ENCODE measurements around the gene HNRNPH2.

Gene HNRNPH2

GRCh38 chrX:101460669-101461068 is 52.6 kb downstream of the HNRNPH2 start:
- DNase-seq (ENCODE audit: low read depth), result no peak

- DNase-seq (ENCODE audit: low read depth), result no peak
These were observed 54.9 kb downstream of the HNRNPH2 start for GRCh38 chrX:101462892-101463291.
